PC-9 (cell line): Measurements from ENCODE around the gene DISP3.

Experiments used
- CTCF ChIP-seq: fragments of 200-600 bp; sonication (generic); conservative IDR thresholded peaks from 2 replicates; pipeline ENCODE4 v1.6.1; 2017; ENCODE audit warnings: mixed run types, antibody characterized with exemption, mild to moderate bottlenecking, moderate library complexity
- EZH2 ChIP-seq: fragments of 200-600 bp; sonication (generic); IDR thresholded peaks from 2 replicates; pipeline ENCODE4 v1.8.0; 2017; ENCODE audit warnings: antibody characterized with exemption, low read depth

GRCh38 chr1:11540773-11541160, 61.8 kb downstream of the DISP3 start:
- TF ChIP-seq CTCF (no peak), EZH2 (no peak)
